ENCODE data around the gene RASGRF2. TPM values are rescaled to one million over a fixed set of nuclear protein-coding genes. Genes with fewer than 3 reads are reported as not detected.

RASGRF2 gene
- total and polyA plus RNA-seq, 2 of the 13 experiments (the other 11 are each of a cell fraction or from before 2014, with no cell fraction given) = 23.6 to 29.0 TPM

DNA sequence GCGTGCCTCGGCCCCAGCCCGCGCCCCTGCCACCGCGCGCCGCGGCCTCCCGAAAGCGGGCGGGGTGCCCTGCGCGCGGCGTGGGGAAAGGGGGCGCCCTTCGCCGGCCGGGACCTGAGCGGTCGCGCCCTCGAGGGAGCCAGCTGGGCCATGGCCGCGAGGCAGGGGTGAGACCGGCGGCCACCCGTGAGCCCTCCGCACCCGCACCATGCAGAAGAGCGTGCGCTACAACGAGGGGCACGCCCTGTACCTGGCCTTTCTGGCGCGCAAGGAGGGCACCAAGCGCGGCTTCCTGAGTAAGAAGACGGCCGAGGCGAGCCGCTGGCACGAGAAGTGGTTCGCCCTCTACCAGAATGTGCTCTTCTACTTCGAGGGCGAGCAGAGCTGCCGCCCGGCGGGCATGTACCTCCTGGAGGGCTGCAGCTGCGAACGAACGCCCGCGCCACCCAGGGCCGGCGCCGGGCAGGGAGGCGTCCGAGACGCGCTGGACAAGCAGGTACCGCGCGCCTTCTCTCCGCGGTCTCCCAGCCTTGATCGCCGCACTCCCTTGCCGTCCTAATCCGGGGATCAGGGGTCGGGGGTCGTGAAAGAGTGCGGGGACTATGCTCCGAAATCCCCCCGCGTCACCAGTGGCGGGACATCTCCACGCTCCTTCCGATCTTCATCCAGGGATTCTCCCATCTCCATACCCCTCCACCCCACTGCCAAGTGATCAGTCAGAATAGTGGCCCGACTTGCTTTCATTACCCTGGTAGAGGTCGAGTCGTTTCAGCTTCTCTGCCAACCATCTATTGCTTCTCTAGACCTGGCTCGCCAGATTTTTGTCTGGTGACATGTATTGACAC is 590 bp downstream of the RASGRF2 start (continued):
- TF ChIP-seq, protein P1, sequence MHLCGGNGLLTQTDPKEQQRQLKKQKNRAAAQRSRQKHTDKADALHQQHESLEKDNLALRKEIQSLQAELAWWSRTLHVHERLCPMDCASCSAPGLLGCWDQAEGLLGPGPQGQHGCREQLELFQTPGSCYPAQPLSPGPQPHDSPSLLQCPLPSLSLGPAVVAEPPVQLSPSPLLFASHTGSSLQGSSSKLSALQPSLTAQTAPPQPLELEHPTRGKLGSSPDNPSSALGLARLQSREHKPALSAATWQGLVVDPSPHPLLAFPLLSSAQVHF (CRISPR knock-in tag; IDR thresholded peaks at IDR 0.05) = no peak
- TF ChIP-seq MAZ (IDR thresholded peaks at IDR 0.05; ENCODE audit: borderline replicate concordance, low read depth, low read length) (no peak), MAZ (CRISPR knock-in tag; IDR thresholded peaks at IDR 0.05; ENCODE audit: low read depth) (peak; percentile 54; the same call in 1 of the 2 replicates), PRMT3 (CRISPR knock-in tag; IDR thresholded peaks at IDR 0.05; ENCODE audit: borderline replicate concordance, low read depth) (no peak), ZNF24 (IDR thresholded peaks at IDR 0.05) (no peak), HNRNPLL (IDR thresholded peaks at IDR 0.05; ENCODE audit: low read depth, low read length, poor library complexity, severe bottlenecking) (peak; percentile 54), ZNF274 (CRISPR knock-in tag; IDR thresholded peaks at IDR 0.05) (0 out of 2 replicates have a peak, but pooled peaks have one; percentile 71), E2F2 (CRISPR knock-in tag; IDR thresholded peaks at IDR 0.05; ENCODE audit: borderline replicate concordance) (no peak), CBFB (CRISPR knock-in tag; IDR thresholded peaks at IDR 0.05) (peak; percentile 22; the same call in 1 of the 2 replicates), ZNF484 (CRISPR knock-in tag; IDR thresholded peaks at IDR 0.05; ENCODE audit: borderline replicate concordance, low read depth) (0 out of 2 replicates have a peak, but pooled peaks have one; percentile 26), ZNF446 (CRISPR knock-in tag; IDR thresholded peaks at IDR 0.05) (0 out of 2 replicates have a peak, but pooled peaks have one; percentile 0), FOXC1 (CRISPR knock-in tag; IDR thresholded peaks at IDR 0.05; ENCODE audit: borderline replicate concordance) (0 out of 2 replicates have a peak, but pooled peaks have one; percentile 39), CHCHD3 (CRISPR knock-in tag; IDR thresholded peaks at IDR 0.05) (peak; percentile 79; the same call in 1 of the 2 replicates), GATAD1 (CRISPR knock-in tag; IDR thresholded peaks at IDR 0.05) (0 out of 2 replicates have a peak, but pooled peaks have one; percentile 7), ZNF777 (CRISPR knock-in tag; IDR thresholded peaks at IDR 0.05) (peak; percentile 98), SRY (CRISPR knock-in tag; IDR thresholded peaks at IDR 0.05) (0 out of 2 replicates have a peak, but pooled peaks have one; percentile 63), HNRNPH1 (optimal IDR thresholded peaks at IDR 0.05; ENCODE audit: low read depth, low read length) (no peak), ZNF790 (CRISPR knock-in tag; IDR thresholded peaks at IDR 0.05; ENCODE audit: borderline replicate concordance) (peak; percentile 70; the same call in 1 of the 2 replicates), TBX2 (CRISPR knock-in tag; IDR thresholded peaks at IDR 0.05; ENCODE audit: borderline replicate concordance) (peak; percentile 57), PAF1 (CRISPR knock-in tag; IDR thresholded peaks at IDR 0.05) (no peak)
- TF ChIP-seq, protein P2, sequence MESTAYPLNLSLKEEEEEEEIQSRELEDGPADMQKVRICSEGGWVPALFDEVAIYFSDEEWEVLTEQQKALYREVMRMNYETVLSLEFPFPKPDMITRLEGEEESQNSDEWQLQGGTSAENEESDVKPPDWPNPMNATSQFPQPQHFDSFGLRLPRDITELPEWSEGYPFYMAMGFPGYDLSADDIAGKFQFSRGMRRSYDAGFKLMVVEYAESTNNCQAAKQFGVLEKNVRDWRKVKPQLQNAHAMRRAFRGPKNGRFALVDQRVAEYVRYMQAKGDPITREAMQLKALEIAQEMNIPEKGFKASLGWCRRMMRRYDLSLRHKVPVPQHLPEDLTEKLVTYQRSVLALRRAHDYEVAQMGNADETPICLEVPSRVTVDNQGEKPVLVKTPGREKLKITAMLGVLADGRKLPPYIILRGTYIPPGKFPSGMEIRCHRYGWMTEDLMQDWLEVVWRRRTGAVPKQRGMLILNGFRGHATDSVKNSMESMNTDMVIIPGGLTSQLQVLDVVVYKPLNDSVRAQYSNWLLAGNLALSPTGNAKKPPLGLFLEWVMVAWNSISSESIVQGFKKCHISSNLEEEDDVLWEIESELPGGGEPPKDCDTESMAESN (CRISPR knock-in tag; conservative IDR thresholded peaks at IDR 0.05) = no peak; the same call in 1 of the 2 replicates
- TF ChIP-seq, protein P3, sequence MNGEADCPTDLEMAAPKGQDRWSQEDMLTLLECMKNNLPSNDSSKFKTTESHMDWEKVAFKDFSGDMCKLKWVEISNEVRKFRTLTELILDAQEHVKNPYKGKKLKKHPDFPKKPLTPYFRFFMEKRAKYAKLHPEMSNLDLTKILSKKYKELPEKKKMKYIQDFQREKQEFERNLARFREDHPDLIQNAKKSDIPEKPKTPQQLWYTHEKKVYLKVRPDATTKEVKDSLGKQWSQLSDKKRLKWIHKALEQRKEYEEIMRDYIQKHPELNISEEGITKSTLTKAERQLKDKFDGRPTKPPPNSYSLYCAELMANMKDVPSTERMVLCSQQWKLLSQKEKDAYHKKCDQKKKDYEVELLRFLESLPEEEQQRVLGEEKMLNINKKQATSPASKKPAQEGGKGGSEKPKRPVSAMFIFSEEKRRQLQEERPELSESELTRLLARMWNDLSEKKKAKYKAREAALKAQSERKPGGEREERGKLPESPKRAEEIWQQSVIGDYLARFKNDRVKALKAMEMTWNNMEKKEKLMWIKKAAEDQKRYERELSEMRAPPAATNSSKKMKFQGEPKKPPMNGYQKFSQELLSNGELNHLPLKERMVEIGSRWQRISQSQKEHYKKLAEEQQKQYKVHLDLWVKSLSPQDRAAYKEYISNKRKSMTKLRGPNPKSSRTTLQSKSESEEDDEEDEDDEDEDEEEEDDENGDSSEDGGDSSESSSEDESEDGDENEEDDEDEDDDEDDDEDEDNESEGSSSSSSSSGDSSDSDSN (CRISPR knock-in tag; IDR thresholded peaks at IDR 0.05) = peak; percentile 93

Measured in HepG2 (cell line).